GM12878 (cell line): Measurements from ENCODE around the gene PHF20.

Source experiments
- CTCF ChIP-seq, 3 experiments: IDR thresholded peaks in 2 of 3; conservative IDR thresholded peaks in 1 of 3; 2 replicates each; pipeline ENCODE4 v1.5.1; 2011; ENCODE audit warnings: low read depth in 3 of 3, low read length in 3 of 3, mild to moderate bottlenecking in 3 of 3, control low read depth in 2 of 3, moderate library complexity in 2 of 3, inconsistent platforms in 1 of 3, mixed read lengths in 1 of 3; ENCODE audit not compliant: control insufficient read depth in 2 of 3, insufficient read depth in 1 of 3; ENCODE audit errors: extremely low read depth in 1 of 3
- EZH2 ChIP-seq: IDR thresholded peaks from 2 replicates; pipeline ENCODE4 v1.6.1; 2012; ENCODE audit warnings: low read depth, mild to moderate bottlenecking, control low read depth, inconsistent platforms, low read length, borderline replicate concordance; ENCODE audit not compliant: control insufficient read depth
- POLR2A ChIP-seq: IDR thresholded peaks from 2 replicates; pipeline ENCODE4 v1.6.1; 2011; ENCODE audit warnings: low read depth, mild to moderate bottlenecking, low read length
- RBBP5 ChIP-seq: fragments of 200-600 bp; sonication (generic); conservative IDR thresholded peaks from 2 replicates; pipeline ENCODE4 v1.6.1; 2016
- TF ChIP-seq, protein P1 (sequence below): IDR thresholded peaks from 2 replicates; pipeline ENCODE4 v1.6.1; 2012; ENCODE audit warnings: low read depth, low read length, improper control_type of control experiment

- TF ChIP-seq CTCF (IDR thresholded peaks at IDR 0.05 in 2 of 3, conservative IDR thresholded peaks at IDR 0.05 in 1 of 3; ENCODE audit: control insufficient read depth in 2 of 3, extremely low read depth in 1 of 3, insufficient read depth in 1 of 3, low read depth in 3 of 3, low read length in 3 of 3) (no peak), RBBP5 (no peak), EZH2 (no peak), POLR2A (no peak)
- TF ChIP-seq, protein P1, sequence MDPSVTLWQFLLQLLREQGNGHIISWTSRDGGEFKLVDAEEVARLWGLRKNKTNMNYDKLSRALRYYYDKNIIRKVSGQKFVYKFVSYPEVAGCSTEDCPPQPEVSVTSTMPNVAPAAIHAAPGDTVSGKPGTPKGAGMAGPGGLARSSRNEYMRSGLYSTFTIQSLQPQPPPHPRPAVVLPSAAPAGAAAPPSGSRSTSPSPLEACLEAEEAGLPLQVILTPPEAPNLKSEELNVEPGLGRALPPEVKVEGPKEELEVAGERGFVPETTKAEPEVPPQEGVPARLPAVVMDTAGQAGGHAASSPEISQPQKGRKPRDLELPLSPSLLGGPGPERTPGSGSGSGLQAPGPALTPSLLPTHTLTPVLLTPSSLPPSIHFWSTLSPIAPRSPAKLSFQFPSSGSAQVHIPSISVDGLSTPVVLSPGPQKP: no peak
Measured at GRCh38 chr20:35876033-35876320, 104.2 kb downstream of the PHF20 start.
